ENCODE measurements around the gene HEXIM1.

GRCh38 chr17:45102856-45103255 lies 45.4 kb upstream of the HEXIM1 start:
- no peak for TF ChIP-seq CTCF (conservative IDR thresholded peaks at IDR 0.05; ENCODE audit: low read length)
- no peak for TF ChIP-seq EZH2phosphoT487 (IDR thresholded peaks at IDR 0.05; ENCODE audit: borderline replicate concordance, low read depth, low read length)

Measured in OCI-LY7 (cell line).